Activated CD4-positive, CD25-positive, alpha-beta regulatory T cell treated with anti-CD3 and anti-CD28 coated beads, Interleukin-2, amount 50 U/mL, for 72 hours (primary cell): Measurements from ENCODE around the gene OR52E1.

Source experiments
- DNase-seq: peaks from one replicate; pipeline ENCODE4 v3.0.0; 2021

Gene OR52E1

DNA sequence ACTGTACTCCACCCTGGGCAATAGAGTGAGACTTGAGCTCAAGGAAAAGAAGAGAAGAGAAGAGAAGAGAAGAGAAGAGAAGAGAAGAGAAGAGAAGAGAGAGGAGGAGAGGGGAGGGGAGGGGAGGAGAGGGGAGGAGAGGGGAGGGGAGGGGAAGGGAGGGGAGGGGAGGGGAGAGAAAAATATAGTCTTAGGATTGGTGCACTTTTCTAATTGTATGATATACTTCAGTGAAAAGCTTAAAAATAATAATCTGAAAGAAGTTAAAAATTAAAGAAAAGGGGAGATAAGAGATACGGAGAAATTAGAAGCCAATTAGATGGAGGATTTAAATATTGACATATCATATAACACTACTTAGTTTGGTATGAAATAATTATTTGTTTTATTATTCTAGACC, 49.5 kb downstream of the OR52E1 start:
- no peak for DNase-seq
